HG03095 (cell line): ENCODE results near the gene IL1RAP.

Experiments used
- ATAC-seq: cut with Tn5 transposase; IDR thresholded peaks from one replicate; pipeline ENCODE4 v1.9.1; 2021; ENCODE audit warnings: moderate library complexity; ENCODE audit not compliant: unreplicated experiment

The IL1RAP gene

DNA sequence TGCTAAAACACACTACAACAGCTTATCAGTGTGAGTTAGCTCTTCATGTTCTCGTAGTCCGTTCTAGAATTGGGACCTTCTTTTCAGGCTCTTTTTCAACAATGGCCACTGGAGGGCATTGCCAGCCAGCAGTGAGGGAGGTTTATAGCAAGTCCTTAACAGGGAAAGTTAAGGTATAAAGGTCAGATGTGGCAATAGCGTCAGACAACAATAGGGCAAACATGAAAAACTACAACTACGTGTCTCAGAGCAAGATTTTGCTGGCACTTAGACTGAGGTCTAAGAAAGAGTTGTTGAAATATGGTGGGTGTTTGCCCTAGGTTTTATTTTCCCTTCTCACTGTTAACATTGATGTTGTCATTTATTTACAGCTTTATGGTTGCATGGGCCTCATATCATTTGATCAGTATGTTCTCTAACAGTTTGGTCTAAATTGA lies 187.2 kb downstream of the IL1RAP start:
- no peak for ATAC-seq

DNA sequence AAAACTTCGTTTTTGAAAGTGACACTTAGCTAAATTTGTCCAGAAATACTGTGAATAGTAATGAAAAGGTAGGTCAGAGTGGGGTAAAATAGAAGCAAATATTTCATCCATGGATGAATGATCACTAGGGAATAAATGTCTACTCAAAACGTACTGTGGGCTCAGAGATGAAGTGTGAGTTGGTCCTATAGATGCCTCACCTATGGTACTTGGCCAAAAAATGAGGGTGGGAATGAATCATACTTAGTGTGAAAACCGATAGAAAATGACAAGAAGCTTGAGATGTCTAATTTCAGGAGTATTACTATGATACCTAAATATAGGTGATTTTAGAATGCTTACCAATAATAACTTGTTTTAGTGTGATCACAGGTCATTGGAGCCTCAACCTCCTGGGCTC lies 192.7 kb downstream of the IL1RAP start:
- ATAC-seq, result no peak
